ENCODE data around the gene HPX. TPM values are rescaled to one million over a fixed set of nuclear protein-coding genes. Genes with fewer than 3 reads are reported as not detected.

The HPX gene
- total RNA-seq (2014; rRNA removed; shearing (Covaris generic); ENCODE audit: low replicate concordance): 9.0 TPM in 1 of 2 replicates, not detected in the other

DNA sequence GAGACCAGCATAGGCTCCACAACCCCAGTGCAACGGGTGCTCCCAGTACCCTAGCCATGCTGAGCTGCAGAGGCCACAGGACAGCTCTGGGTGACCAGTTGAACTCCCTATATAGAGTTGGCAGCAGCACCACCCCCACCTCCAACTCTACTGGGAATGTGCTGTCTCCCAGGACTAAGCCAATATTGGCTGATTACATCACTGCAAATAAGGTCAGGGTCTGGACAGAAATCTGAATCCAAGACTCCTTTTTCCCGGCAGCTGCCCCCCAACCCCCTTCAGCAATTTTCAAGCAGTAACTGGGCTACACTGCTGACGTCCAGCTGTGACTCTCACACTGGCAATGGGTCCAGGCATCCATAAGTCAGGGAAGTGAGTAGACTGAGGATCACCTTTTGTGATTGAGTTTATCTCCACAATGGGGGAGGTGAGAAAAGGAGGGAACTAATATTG is at the start of gene HPX:
TSS of gene HPX (minus strand) at position 82 of the 453 bp plus-strand sequence. CDS start at position 58, 24 bp downstream.
- in situ Hi-C loops (cut with HindIII; ENCODE audit: low pct_unique_long_range_greater_than_20kb, low sequenced_read_pairs): no loop called here

DNA sequence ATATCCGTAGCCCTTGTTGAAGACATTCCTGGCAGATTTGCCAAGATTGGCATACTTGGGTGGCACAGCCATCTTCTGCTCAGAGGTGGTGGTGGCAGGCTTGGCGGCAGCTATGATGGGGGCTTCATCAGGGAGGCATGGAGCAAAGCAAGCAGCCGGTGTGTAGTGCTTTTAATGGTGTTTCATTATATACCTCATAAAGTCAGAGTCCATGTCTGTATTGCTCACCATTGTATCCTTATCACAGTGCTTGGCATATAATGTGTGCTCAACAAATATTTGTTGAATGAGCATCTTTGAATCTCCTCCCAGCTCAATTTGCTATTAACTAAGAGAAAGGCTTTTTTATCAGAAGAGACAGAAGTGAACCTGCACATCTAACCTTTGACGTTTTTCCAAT is 48.5 kb upstream of the HPX start:
- in situ Hi-C loops (cut with HindIII; ENCODE audit: low pct_unique_long_range_greater_than_20kb, low sequenced_read_pairs): no loop called here
- no peak for DNase-seq (ENCODE audit: low read depth)

More for the DNA sequence above, at the start of gene HPX:
- no peak for DNase-seq (ENCODE audit: low read depth)

GRCh38 chr11:6488821-6489220 is 48.0 kb upstream of the HPX start:
- in situ Hi-C loops (cut with HindIII; ENCODE audit: low pct_unique_long_range_greater_than_20kb, low sequenced_read_pairs): no loop called here

DNA sequence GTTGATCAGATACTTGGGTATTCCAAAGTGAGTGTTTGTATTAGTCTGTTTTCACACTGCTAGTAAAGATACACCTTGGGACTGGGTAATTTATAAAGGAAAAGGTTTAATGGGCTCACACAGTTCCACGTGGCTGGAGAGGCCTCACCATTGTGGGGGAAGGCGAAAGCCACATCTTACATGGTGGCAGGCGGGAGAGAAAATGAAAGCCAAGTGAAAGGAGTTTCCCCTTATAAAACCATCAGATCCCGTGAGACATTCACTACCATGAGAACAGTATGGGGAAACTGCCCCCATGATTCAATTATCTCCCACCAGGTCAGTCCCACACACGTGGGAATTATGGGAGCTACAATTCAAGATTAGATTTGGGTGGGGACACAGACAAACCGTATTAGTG is 47.6 kb upstream of the HPX start:
- in situ Hi-C loops (cut with HindIII; ENCODE audit: low pct_unique_long_range_greater_than_20kb, low sequenced_read_pairs): no loop called here
- no peak for DNase-seq (ENCODE audit: low read depth)

More at GRCh38 chr11:6488821-6489220, 48.0 kb upstream of the HPX start:
- no peak for DNase-seq (ENCODE audit: low read depth)

- in situ Hi-C loops (cut with HindIII; ENCODE audit: low pct_unique_long_range_greater_than_20kb, low sequenced_read_pairs): no loop called here
- DNase-seq (ENCODE audit: low read depth): no peak
Observed at GRCh38 chr11:6486938-6487337, 46.2 kb upstream of the HPX start.

GRCh38 chr11:6486256-6486655 is 45.5 kb upstream of the HPX start:
- DNase-seq (ENCODE audit: low read depth): no peak
- in situ Hi-C loops (cut with HindIII; ENCODE audit: low pct_unique_long_range_greater_than_20kb, low sequenced_read_pairs): no loop called here

DNA sequence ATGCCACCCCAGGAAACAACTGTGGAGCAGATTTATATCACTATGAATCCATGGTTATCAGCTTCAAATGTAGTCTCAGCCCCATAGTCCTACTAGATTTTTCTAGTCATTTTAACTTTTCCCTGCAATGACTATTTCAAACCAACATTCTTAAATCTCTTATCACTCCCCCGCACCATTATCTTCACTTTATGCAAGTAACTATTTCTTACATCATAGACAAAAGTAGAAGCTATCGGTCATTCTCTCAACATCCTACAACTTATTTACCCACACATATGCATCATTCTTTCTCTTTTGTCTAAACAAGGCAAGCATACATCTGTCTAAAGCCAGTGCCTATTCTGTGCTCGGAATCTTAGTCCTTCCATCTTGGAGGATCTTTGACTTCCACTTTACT is 44.9 kb upstream of the HPX start:
- in situ Hi-C loops (cut with HindIII; ENCODE audit: low pct_unique_long_range_greater_than_20kb, low sequenced_read_pairs): no loop called here
- no peak for DNase-seq (ENCODE audit: low read depth)

DNA sequence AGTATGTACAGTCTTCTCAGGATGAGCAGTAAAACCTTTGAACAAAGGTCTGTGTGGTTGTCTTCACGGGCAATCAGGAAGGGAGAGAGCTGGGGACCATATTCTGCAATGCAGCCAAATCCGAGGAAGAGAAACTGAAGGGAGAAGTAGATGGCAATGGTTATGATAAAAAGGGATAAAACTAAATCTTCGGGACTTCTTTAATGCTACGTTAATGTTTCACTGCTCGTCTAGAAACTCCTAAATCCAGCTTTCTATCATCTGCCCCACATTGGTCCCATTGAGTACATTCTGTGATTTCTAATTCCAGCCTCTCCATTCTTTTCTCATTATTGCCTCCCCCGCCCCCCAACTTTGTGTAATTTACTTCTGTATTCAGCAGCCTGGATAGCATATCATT is 42.2 kb upstream of the HPX start:
- in situ Hi-C loops (cut with HindIII; ENCODE audit: low pct_unique_long_range_greater_than_20kb, low sequenced_read_pairs): no loop called here
- no peak for DNase-seq (ENCODE audit: low read depth)

GRCh38 chr11:6482441-6482840 is 41.7 kb upstream of the HPX start:
- in situ Hi-C loops (cut with HindIII; ENCODE audit: low pct_unique_long_range_greater_than_20kb, low sequenced_read_pairs): no loop called here
- no peak for DNase-seq (ENCODE audit: low read depth)

GRCh38 chr11:6481924-6482275 is 41.1 kb upstream of the HPX start:
- no peak for DNase-seq (ENCODE audit: low read depth)
- in situ Hi-C loops (cut with HindIII; ENCODE audit: low pct_unique_long_range_greater_than_20kb, low sequenced_read_pairs): no loop called here

GRCh38 chr11:6481012-6481923 is 40.5 kb upstream of the HPX start, which contains the start of the genes ARFIP2 and TIMM10B:
ARFIP2 (minus strand) TSS chr11:6481331; CDS start chr11:6480421, 910 bp downstream.
TIMM10B (plus strand) TSS chr11:6481501; CDS start chr11:6481517, 16 bp downstream.
- in situ Hi-C loops (cut with HindIII; ENCODE audit: low pct_unique_long_range_greater_than_20kb, low sequenced_read_pairs): no loop called here
- peak; percentile 91 for DNase-seq (ENCODE audit: low read depth)

- in situ Hi-C loops (cut with HindIII; ENCODE audit: low pct_unique_long_range_greater_than_20kb, low sequenced_read_pairs): no loop called here
- DNase-seq (ENCODE audit: low read depth): no peak
Observed at GRCh38 chr11:6480299-6480914, 39.6 kb upstream of the HPX start.

GRCh38 chr11:6476571-6476970 is 35.8 kb upstream of the HPX start:
- DNase-seq (ENCODE audit: low read depth): no peak
- in situ Hi-C loops (cut with HindIII; ENCODE audit: low pct_unique_long_range_greater_than_20kb, low sequenced_read_pairs): no loop called here

GRCh38 chr11:6475936-6476335 is 35.1 kb upstream of the HPX start:
- no peak for DNase-seq (ENCODE audit: low read depth)
- in situ Hi-C loops (cut with HindIII; ENCODE audit: low pct_unique_long_range_greater_than_20kb, low sequenced_read_pairs): no loop called here

DNA sequence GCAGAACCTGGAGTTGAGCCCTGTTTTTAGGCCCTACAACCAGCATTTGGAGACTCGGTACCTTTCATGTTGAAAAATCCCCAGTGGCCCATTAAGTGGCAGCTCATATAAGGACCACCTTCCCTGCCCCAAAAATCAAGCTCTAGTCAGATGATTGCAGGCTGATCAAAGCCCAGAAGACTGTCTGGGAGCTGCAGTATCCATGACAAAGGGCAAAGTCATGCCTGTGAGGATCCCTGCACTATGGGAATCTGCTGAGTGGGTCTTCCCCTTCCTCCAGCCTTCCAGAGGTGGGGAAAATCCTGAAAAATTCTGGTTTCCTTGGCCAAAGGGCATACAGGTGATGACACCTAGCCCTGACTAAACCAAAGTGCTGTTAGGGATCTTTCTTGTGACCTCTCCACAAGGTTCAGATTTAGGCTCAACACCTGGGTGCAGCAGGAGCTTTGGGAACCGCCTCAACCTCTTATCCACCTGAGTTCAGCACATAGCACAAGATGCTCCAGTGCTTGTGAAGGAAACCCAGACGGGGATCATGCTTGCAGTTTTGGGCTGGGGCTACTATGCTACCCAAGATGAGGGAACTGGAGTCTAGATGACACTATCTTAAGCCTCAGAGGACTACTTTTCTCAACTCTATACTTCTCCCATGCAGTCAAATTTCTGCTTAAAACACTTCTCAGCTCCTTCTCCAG is 34.2 kb upstream of the HPX start:
- in situ Hi-C loops (cut with HindIII; ENCODE audit: low pct_unique_long_range_greater_than_20kb, low sequenced_read_pairs): no loop called here
- no peak for DNase-seq (ENCODE audit: low read depth)

- in situ Hi-C loops (cut with HindIII; ENCODE audit: low pct_unique_long_range_greater_than_20kb, low sequenced_read_pairs): no loop called here
- no peak for DNase-seq (ENCODE audit: low read depth)
Observed at GRCh38 chr11:6474413-6474792, 33.6 kb upstream of the HPX start.

DNA sequence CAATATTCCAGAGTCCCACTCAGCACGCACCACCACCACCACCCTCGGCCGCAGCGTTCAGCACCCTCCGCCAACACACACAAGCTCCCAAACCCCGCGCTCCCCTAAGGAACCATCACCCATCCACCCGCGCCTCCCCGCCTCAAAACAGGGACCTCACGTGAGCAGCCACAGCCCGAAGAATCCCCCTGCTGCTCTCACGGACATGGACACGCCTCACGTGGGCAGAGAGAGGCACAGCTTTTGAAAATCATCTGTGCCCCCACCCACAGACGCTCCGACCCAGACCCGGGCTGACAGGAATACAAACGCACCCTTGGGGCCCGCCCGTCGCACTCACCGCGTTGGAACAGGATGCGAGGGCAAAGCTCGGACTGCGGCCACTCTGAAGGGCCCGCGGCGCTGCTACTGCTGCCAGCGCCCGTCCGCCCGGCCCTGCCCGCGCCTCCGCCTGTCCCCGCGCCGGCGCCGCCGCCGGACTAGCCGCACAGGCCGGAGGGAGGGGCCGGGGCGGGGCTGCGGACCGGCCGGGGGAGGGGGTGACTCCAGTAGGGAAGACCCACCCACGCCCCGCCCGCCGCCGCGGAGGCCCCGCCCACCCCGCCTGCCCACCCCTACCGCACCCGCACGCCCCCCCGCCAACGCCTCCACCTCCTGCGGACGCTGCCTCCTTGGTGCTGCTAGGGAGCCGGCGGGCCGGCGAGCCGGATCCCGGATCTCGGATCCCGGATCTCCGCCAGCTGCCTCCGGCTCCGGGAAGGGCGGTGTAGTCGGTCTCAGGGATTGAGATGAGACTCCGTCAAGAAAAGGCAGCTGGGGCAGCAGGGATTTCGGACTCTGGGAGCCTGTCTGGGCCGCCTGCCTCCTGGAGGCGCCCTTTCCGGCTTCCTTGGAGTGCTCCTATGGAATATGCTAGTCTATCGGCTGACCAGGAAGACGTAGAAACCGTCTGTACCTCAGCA is 32.9 kb upstream of the HPX start, which contains the start of gene TRIM3:
TSS of gene TRIM3 (minus strand) at position 491 of the 962 bp plus-strand sequence. CDS start 8,246 bp downstream, outside the sequence.
- in situ Hi-C loops (cut with HindIII; ENCODE audit: low pct_unique_long_range_greater_than_20kb, low sequenced_read_pairs): no loop called here
- peak; percentile 79 for DNase-seq (ENCODE audit: low read depth)

DNA sequence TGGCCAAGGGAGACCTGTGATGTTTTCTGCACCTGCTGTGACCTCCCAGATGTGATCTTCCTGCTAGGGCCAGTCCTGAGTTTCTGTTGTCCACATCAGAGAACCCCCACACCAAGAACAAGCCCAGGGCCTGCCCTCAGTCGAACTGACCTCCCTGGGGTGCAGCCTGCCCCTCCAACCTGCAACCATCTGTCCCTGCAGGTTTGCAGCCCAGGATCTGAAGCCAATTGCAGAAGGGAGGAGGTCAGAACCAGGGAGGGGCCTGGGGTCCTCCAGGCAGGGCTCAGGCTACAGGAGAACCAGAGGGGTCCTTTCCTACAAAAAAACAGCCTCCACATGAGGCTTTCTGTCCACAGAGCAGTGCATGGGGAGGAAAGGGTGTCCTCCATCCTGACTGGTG is 32.1 kb upstream of the HPX start:
- in situ Hi-C loops (cut with HindIII; ENCODE audit: low pct_unique_long_range_greater_than_20kb, low sequenced_read_pairs): no loop called here
- DNase-seq (ENCODE audit: low read depth): no peak
